ENCODE results near the gene CLK2. TPM values are rescaled to one million over a fixed set of nuclear protein-coding genes. Genes with fewer than 3 reads are reported as not detected.

CLK2 gene
- total RNA-seq, 1 donor from 2014 or later = 41.7 TPM

DNA sequence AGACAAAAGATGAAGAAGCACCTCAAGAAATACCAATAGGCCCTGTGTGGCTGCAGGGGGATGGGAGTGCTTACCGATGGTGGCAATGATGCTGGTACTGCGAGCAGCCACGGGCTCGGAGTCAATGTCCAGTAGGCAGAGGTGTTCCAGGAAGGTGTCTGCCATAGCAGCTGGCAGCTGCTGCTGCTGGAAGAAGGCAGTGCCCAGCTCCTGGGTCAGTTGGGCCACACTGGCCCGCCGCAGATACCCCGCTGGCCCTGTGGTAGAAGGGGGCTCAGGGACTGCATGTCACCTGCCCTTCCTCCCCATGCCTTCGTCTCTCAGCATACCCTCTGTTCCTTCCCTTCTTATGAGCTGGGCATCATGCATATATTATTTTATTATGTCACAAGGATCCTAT, 26.7 kb upstream of the CLK2 start:
- H4K20me1 ChIP-seq (ENCODE audit: low read depth) = no peaks in the 10 kb centered on the region
- H3K4me3 Mint-ChIP-seq = no peak overlapping the region
- no peak overlapping the region for H3K27ac ChIP-seq
- peaks cover 27% of the 10 kb centered on the region for H3K27me3 ChIP-seq
- H3K9ac ChIP-seq = no peak overlapping the region
- H3K27me3 Mint-ChIP-seq (ENCODE audit: insufficient read depth, low read depth) = peaks cover 18% of the 10 kb centered on the region
- no peak overlapping the region for H3K4me3 ChIP-seq
- peaks cover 3% of the 10 kb centered on the region for H3K9me3 Mint-ChIP-seq
- no peak overlapping the region for H3K4me2 ChIP-seq
- no peaks in the 10 kb centered on the region for H3K36me3 ChIP-seq
- no peaks in the 10 kb centered on the region for H3K36me3 Mint-ChIP-seq
- peaks cover 6% of the 10 kb centered on the region for H3K4me1 Mint-ChIP-seq
- TF ChIP-seq, protein P1, sequence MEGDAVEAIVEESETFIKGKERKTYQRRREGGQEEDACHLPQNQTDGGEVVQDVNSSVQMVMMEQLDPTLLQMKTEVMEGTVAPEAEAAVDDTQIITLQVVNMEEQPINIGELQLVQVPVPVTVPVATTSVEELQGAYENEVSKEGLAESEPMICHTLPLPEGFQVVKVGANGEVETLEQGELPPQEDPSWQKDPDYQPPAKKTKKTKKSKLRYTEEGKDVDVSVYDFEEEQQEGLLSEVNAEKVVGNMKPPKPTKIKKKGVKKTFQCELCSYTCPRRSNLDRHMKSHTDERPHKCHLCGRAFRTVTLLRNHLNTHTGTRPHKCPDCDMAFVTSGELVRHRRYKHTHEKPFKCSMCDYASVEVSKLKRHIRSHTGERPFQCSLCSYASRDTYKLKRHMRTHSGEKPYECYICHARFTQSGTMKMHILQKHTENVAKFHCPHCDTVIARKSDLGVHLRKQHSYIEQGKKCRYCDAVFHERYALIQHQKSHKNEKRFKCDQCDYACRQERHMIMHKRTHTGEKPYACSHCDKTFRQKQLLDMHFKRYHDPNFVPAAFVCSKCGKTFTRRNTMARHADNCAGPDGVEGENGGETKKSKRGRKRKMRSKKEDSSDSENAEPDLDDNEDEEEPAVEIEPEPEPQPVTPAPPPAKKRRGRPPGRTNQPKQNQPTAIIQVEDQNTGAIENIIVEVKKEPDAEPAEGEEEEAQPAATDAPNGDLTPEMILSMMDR (IDR thresholded peaks at IDR 0.05) = no peak
- TF ChIP-seq EZH2phosphoT487 (IDR thresholded peaks at IDR 0.05) = no peak
- no peak overlapping the region for H2AFZ ChIP-seq (replicated peaks)
- DNase-seq (ENCODE audit: low spot score) = no peak
- H3K4me1 ChIP-seq = no peaks in the 10 kb centered on the region
- peaks cover 3% of the 10 kb centered on the region for H3F3A ChIP-seq (ENCODE audit: low read depth)
- H3K27ac Mint-ChIP-seq = peak overlapping the region; percentile 7
- H3K9me3 ChIP-seq (ENCODE audit: low read depth) = no peaks in the 10 kb centered on the region
- no peaks in the 10 kb centered on the region for H3K79me2 ChIP-seq (ENCODE audit: low read depth)

DNA sequence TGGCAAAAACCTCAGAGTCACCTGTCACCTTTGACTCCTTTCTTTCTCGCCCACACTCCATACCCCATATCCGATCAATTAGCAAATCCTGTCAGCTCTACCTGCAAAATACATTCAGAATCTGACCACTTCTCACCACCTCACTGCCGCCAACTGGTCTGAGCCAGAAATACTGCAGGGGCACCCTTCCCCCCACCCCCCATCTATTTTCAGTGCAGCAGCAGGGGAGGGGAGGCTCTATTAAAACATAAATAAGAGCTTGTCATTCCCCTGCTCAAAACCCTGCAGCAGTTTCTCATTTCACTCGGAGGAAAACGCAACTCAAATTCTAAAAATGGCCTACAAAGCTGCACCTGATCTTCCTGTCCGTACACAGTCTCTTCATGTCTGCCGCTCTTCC, 24.1 kb upstream of the CLK2 start:
- Mint-ChIP-seq H3K27me3 (ENCODE audit: insufficient read depth, low read depth) (peaks cover 20% of the 10 kb centered on the region), H3K9me3 (peaks cover 5% of the 10 kb centered on the region), H3K4me1 (peaks cover 6% of the 10 kb centered on the region), H3K27ac (no peak overlapping the region), H3K36me3 (no peaks in the 10 kb centered on the region), H3K4me3 (no peak overlapping the region)
- Histone ChIP-seq H3K36me3 (no peaks in the 10 kb centered on the region), H3K4me3 (no peak overlapping the region), H3K27me3 (peaks cover 51% of the 10 kb centered on the region), H4K20me1 (ENCODE audit: low read depth) (no peaks in the 10 kb centered on the region), H3K27ac (no peak overlapping the region), H2AFZ (replicated peaks) (no peak overlapping the region), H3K9ac (no peak overlapping the region), H3F3A (ENCODE audit: low read depth) (peaks cover 3% of the 10 kb centered on the region), H3K79me2 (ENCODE audit: low read depth) (no peaks in the 10 kb centered on the region), H3K9me3 (ENCODE audit: low read depth) (no peaks in the 10 kb centered on the region), H3K4me2 (no peak overlapping the region), H3K4me1 (no peaks in the 10 kb centered on the region)
- no peak for DNase-seq (ENCODE audit: low spot score)
- no peak for TF ChIP-seq EZH2phosphoT487 (IDR thresholded peaks at IDR 0.05)
- TF ChIP-seq, protein P1 (IDR thresholded peaks at IDR 0.05) = no peak

DNA sequence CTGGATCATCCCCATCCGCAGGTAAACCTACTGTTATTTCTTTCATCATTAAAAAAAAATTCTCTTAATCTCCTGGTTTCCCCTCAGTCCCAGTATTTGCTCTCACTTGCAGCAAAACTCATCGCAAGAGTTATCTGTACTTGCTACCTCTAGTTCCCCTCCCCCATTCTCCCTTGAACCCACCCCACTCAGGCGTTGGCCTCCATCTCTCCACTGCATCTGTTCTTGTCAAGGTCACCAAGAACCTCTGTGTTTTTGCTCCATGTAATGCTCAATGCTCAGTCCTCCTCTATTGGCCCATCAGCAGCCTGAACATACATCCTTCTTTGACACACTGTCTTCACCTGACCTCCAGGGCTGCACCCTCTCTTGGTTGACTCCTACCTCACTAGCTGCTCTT, 23.4 kb upstream of the CLK2 start:
- Histone ChIP-seq H3K36me3 (no peaks in the 10 kb centered on the region), H3K27me3 (peaks cover 51% of the 10 kb centered on the region), H3K79me2 (ENCODE audit: low read depth) (no peaks in the 10 kb centered on the region), H2AFZ (replicated peaks) (no peak overlapping the region), H3K27ac (no peak overlapping the region), H3K4me3 (no peak overlapping the region), H3K4me1 (no peaks in the 10 kb centered on the region), H3K4me2 (no peak overlapping the region), H4K20me1 (ENCODE audit: low read depth) (no peaks in the 10 kb centered on the region), H3K9ac (no peak overlapping the region), H3F3A (ENCODE audit: low read depth) (peaks cover 3% of the 10 kb centered on the region), H3K9me3 (ENCODE audit: low read depth) (no peaks in the 10 kb centered on the region)
- Mint-ChIP-seq H3K4me3 (no peak overlapping the region), H3K9me3 (peaks cover 5% of the 10 kb centered on the region), H3K36me3 (no peaks in the 10 kb centered on the region), H3K27ac (peak overlapping the region; percentile 1), H3K27me3 (ENCODE audit: insufficient read depth, low read depth) (peaks cover 21% of the 10 kb centered on the region), H3K4me1 (peaks cover 6% of the 10 kb centered on the region)
- no peak for TF ChIP-seq EZH2phosphoT487 (IDR thresholded peaks at IDR 0.05)
- TF ChIP-seq, protein P1 (IDR thresholded peaks at IDR 0.05) = no peak
- TF ChIP-seq EZH2 (IDR thresholded peaks at IDR 0.05) = no peak
- no peak for DNase-seq (ENCODE audit: low spot score)

DNA sequence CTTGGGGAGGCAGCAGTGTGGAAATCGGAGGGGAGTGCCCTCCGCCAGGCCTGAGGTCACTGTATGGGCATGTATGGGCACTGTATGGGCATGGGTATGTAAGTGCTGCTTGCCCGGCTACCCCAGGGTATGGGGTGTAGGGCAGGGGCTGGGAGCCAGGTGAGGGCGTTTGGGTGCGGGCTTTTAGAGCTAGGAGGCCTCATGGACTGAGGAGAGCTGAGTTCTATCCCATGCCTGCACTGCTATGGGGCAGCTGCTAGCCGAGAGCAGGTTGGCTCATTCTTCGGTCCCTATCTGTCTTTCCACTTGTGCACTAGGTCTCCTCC, 22.6 kb upstream of the CLK2 start:
- Mint-ChIP-seq H3K4me1 (peaks cover 6% of the 10 kb centered on the region), H3K27ac (no peak overlapping the region), H3K9me3 (peaks cover 5% of the 10 kb centered on the region), H3K4me3 (no peak overlapping the region), H3K27me3 (ENCODE audit: insufficient read depth, low read depth) (peaks cover 25% of the 10 kb centered on the region), H3K36me3 (no peaks in the 10 kb centered on the region)
- Histone ChIP-seq H3K27ac (no peak overlapping the region), H3K9ac (no peak overlapping the region), H3K9me3 (ENCODE audit: low read depth) (no peaks in the 10 kb centered on the region), H3K27me3 (peaks cover 51% of the 10 kb centered on the region), H2AFZ (replicated peaks) (peak overlapping the region; percentile 93), H4K20me1 (ENCODE audit: low read depth) (no peaks in the 10 kb centered on the region), H3K4me3 (peak overlapping the region; percentile 47), H3K4me2 (peak overlapping the region; percentile 83), H3K79me2 (ENCODE audit: low read depth) (no peaks in the 10 kb centered on the region), H3K36me3 (no peaks in the 10 kb centered on the region), H3K4me1 (no peaks in the 10 kb centered on the region), H3F3A (ENCODE audit: low read depth) (peaks cover 3% of the 10 kb centered on the region)
- TF ChIP-seq EZH2phosphoT487 (IDR thresholded peaks at IDR 0.05) (no peak), EZH2 (IDR thresholded peaks at IDR 0.05) (no peak)
- TF ChIP-seq, protein P1 (IDR thresholded peaks at IDR 0.05) = no peak
- DNase-seq (ENCODE audit: low spot score) = no peak

Measured in neural progenitor cell (in vitro differentiated cells).